Osteocyte (in vitro differentiated cells): Measurements from ENCODE around the gene SLC34A2. TPM values are rescaled to one million over a fixed set of nuclear protein-coding genes. Genes with fewer than 3 reads are reported as not detected.
"Not testable (repeated sequence)": the region's sequence is repeated elsewhere in the genome, so short reads cannot be mapped to it uniquely, and the experiment has no call there.

Experiments used
- DNase-seq: peaks from one replicate; pipeline ENCODE4 v3.0.0; 2021; ENCODE audit warnings: mixed read lengths; ENCODE audit not compliant: unreplicated experiment; ENCODE audit errors: extremely low spot score
- H3K27ac Mint-ChIP-seq: one replicate; pipeline ENCODE4 v1.8.0; 2021; ENCODE audit warnings: mild to moderate bottlenecking, mixed read lengths; ENCODE audit not compliant: unreplicated experiment
- H3K27me3 Mint-ChIP-seq: one replicate; pipeline ENCODE4 v1.8.0; 2021; ENCODE audit warnings: mixed read lengths; ENCODE audit not compliant: unreplicated experiment
- H3K36me3 Mint-ChIP-seq: one replicate; pipeline ENCODE4 v1.8.0; 2021; ENCODE audit warnings: mixed read lengths; ENCODE audit not compliant: unreplicated experiment
- H3K4me1 Mint-ChIP-seq: one replicate; pipeline ENCODE4 v1.8.0; 2021; ENCODE audit warnings: mixed read lengths; ENCODE audit not compliant: unreplicated experiment
- H3K4me3 Mint-ChIP-seq: one replicate; pipeline ENCODE4 v1.8.0; 2021; ENCODE audit warnings: mild to moderate bottlenecking, moderate library complexity, mixed read lengths; ENCODE audit not compliant: unreplicated experiment
- H3K9me3 Mint-ChIP-seq: one replicate; pipeline ENCODE4 v1.8.0; 2021; ENCODE audit warnings: mixed read lengths; ENCODE audit not compliant: unreplicated experiment
- total RNA-seq: library from RNA; stranded (reverse); gene quantifications from 2 replicates; pipeline ENCODE4 v1.2.1, GENCODE V29; 2021
- TF ChIP-seq, protein P1 (sequence below): fragments of 200-600 bp; sonication (generic); IDR thresholded peaks from 2 replicates; pipeline ENCODE4 v1.5.0; 2021; ENCODE audit warnings: antibody characterized with exemption, mild to moderate bottlenecking, moderate library complexity

The SLC34A2 gene
- total RNA-seq, 1 donor from 2014 or later = not detected

DNA sequence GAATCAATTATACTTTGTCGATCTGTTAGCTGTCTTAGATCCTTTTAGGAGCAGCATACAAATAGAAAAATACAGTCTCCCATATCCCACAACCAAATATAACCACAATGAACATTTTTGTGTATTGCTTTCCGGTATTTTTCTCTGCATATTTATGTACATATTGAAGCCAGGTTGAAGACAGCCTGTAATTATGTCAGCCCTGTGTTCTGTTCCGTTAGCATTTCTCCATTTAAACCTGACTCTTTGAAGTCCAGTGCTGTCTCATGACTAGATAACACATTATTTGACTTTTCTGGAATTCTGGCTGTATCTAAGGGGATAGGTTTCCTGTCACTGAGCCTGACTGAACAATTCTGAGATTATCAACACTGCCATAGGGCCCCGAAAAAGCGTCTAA, 4.0 kb upstream of the SLC34A2 start:
- no peak overlapping the region for H3K4me3 Mint-ChIP-seq
- H3K27me3 Mint-ChIP-seq = peaks cover 30% of the 10 kb centered on the region

GRCh38 chr4:25654031-25654970, 1.4 kb upstream of the SLC34A2 start:
- DNase-seq = no peak
- H3K27ac Mint-ChIP-seq = no peak overlapping the region

More for the DNA sequence above, 4.0 kb upstream of the SLC34A2 start:
- Mint-ChIP-seq H3K36me3 (no peaks in the 10 kb centered on the region), H3K9me3 (no peaks in the 10 kb centered on the region), H3K4me1 (peaks cover 12% of the 10 kb centered on the region), H3K27ac (no peak overlapping the region)
- TF ChIP-seq, protein P1, sequence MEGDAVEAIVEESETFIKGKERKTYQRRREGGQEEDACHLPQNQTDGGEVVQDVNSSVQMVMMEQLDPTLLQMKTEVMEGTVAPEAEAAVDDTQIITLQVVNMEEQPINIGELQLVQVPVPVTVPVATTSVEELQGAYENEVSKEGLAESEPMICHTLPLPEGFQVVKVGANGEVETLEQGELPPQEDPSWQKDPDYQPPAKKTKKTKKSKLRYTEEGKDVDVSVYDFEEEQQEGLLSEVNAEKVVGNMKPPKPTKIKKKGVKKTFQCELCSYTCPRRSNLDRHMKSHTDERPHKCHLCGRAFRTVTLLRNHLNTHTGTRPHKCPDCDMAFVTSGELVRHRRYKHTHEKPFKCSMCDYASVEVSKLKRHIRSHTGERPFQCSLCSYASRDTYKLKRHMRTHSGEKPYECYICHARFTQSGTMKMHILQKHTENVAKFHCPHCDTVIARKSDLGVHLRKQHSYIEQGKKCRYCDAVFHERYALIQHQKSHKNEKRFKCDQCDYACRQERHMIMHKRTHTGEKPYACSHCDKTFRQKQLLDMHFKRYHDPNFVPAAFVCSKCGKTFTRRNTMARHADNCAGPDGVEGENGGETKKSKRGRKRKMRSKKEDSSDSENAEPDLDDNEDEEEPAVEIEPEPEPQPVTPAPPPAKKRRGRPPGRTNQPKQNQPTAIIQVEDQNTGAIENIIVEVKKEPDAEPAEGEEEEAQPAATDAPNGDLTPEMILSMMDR = no peak
- no peak for DNase-seq

DNA sequence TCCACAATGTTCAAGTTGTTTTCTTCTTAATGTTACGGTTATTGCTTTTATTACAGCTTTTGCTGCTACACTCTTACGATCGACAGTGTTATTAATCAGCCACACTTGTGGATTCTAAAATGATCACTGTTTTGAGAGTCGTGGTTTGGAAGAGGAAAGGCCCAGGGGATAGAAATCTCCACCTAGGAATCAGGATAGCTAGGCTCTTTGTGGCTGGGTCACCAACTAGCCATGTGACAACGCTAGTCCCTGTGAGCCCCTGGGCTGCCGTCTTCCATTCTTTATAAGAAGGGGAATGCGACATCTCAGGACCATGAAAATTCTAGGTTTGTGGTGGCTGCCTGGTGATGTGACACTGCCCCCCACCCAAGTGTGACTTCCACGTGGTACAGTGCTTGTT, 380 bp downstream of the SLC34A2 start:
- Mint-ChIP-seq H3K4me3 (peak overlapping the region; percentile 36), H3K27ac (no peak overlapping the region), H3K4me1 (peaks cover 12% of the 10 kb centered on the region)

More at GRCh38 chr4:25654031-25654970, 1.4 kb upstream of the SLC34A2 start:
- Mint-ChIP-seq H3K4me3 (no peak overlapping the region), H3K27me3 (peaks cover 37% of the 10 kb centered on the region), H3K36me3 (no peaks in the 10 kb centered on the region), H3K4me1 (peaks cover 12% of the 10 kb centered on the region), H3K9me3 (no peaks in the 10 kb centered on the region)
- TF ChIP-seq, protein P1 = no peak

DNA sequence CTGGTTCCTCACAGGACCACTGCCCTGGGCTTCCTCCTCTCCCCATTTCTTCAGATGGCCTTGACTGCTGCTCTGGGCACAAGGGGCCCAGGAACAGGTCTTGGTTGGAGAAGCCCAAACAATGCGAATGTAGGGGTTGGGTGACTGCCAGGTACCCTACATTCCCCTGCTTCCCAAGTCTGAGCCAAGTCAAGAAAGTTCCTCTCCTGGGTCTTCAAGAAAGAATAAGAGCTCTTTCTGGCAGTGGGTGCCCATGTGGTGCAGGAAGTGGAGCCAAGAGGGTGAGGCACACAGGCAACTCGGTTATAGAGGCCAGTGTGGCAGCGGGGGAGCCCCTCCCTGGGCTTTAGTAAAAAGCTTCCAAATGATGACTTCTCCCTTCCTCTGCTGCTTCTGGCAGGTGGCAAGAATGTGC, 2.7 kb downstream of the SLC34A2 start:
- Mint-ChIP-seq H3K4me3 (no peak overlapping the region), H3K27me3 (peaks cover 37% of the 10 kb centered on the region), H3K9me3 (no peaks in the 10 kb centered on the region), H3K27ac (no peak overlapping the region), H3K4me1 (peaks cover 12% of the 10 kb centered on the region), H3K36me3 (no peaks in the 10 kb centered on the region)
- TF ChIP-seq, protein P1 = no peak
- no peak for DNase-seq

More for the DNA sequence above, 380 bp downstream of the SLC34A2 start:
- Mint-ChIP-seq H3K36me3 (no peaks in the 10 kb centered on the region), H3K27me3 (peaks cover 37% of the 10 kb centered on the region), H3K9me3 (no peaks in the 10 kb centered on the region)
- TF ChIP-seq, protein P1 = no peak
- DNase-seq = no peak

- Mint-ChIP-seq H3K4me3 (no peak overlapping the region), H3K27ac (no peak overlapping the region), H3K9me3 (no peaks in the 10 kb centered on the region), H3K27me3 (peaks cover 35% of the 10 kb centered on the region), H3K36me3 (no peaks in the 10 kb centered on the region), H3K4me1 (peaks cover 12% of the 10 kb centered on the region)
- TF ChIP-seq, protein P1 = no peak
- DNase-seq = no peak
These were observed 3.1 kb downstream of the SLC34A2 start for GRCh38 chr4:25658777-25659176.

DNA sequence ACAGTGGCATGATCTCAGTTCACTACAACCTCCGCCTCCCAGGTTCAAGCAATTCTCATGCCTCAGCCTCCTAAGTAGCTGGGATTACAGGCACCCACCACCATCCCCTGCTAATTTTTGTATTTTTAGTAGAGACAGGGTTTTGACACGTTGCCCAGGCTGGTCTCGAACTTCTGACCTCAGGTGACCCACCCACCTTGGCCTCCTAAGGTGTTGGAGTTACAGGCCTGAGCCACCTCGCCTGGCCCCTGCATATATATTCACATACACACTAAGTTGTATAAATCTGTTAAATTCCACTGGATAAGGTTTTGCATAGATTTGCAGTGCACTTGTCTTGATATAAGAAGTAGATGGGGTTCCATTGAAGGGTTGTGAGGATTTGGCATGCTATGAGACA, 5.8 kb downstream of the SLC34A2 start:
- H3K9me3 Mint-ChIP-seq, H3K4me1 Mint-ChIP-seq, H3K4me3 Mint-ChIP-seq, DNase-seq, H3K27ac Mint-ChIP-seq, H3K36me3 Mint-ChIP-seq: not testable (repeated sequence)
- peaks cover 28% of the 10 kb centered on the region for H3K27me3 Mint-ChIP-seq
